HUDEP-2 (cell line): ENCODE results near the gene NRCAM.
"Not testable (repeated sequence)": the region's sequence is repeated elsewhere in the genome, so short reads cannot be mapped to it uniquely, and the experiment has no call there.

Experiments used
- DNase-seq, 76 experiments: peaks; one replicate each; lab custom pipeline; 2025; ENCODE audit not compliant: unreplicated experiment in 76 of 76; lab: John Stamatoyannopoulos, UW

NRCAM gene

DNA sequence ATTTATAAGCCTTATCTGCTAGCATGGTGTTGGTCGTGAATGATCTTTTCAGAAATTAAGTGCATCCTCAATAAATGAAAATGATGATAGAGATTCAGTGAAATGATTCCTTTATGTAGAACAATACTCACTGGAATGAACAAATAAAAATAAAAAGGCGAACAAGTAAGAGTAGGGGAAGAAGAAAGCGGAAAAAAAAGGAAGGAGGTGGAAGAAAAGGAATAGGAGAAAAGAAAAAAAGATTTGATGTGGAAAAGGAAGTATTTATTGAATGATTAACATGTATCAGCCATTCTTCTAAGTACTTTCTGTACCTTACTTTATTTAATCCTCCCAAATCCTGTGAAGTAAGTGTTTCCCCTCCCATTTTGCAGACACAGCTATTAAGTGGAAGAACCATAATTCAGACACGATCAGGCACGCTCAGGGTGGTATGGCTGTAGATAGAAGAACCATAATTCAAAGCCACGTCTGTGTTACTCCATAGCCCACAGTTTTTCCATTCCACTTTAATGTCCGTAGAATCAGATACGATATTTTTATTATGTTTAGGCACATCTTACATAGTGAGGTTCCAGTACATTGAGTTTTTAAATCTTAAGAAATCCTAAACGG is 169.8 kb downstream of the NRCAM start:
- DNase-seq: no peak

GRCh38 chr7:108285778-108286177 is 170.5 kb downstream of the NRCAM start:
- no peak for DNase-seq

DNA sequence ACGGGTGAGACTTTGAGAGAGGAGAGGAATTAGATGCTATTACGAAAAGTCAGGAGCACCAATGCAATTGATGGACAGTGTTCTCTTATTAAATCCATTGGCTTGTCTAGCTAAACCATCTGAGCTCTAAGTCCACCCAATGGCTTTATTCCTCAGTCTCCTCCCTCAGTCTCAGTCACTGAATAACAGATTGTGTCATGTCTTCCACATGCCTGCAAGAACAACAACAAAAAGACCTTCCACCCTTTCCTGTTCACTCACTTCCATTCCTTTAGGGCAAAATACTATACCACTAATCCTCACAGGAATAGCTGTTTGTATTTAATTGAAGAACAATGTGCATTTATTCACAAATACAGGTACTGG is 171.2 kb downstream of the NRCAM start:
- DNase-seq: no peak

GRCh38 chr7:108284349-108285002 is 171.8 kb downstream of the NRCAM start:
- DNase-seq: no peak

GRCh38 chr7:108283252-108283651 is 173.0 kb downstream of the NRCAM start:
- DNase-seq: no peak

- no peak for DNase-seq
Observed at GRCh38 chr7:108282427-108282996, 173.7 kb downstream of the NRCAM start.

GRCh38 chr7:108280136-108280535 is 176.1 kb downstream of the NRCAM start:
- no peak for DNase-seq

GRCh38 chr7:108278776-108279175 is 177.5 kb downstream of the NRCAM start:
- no peak for DNase-seq

DNA sequence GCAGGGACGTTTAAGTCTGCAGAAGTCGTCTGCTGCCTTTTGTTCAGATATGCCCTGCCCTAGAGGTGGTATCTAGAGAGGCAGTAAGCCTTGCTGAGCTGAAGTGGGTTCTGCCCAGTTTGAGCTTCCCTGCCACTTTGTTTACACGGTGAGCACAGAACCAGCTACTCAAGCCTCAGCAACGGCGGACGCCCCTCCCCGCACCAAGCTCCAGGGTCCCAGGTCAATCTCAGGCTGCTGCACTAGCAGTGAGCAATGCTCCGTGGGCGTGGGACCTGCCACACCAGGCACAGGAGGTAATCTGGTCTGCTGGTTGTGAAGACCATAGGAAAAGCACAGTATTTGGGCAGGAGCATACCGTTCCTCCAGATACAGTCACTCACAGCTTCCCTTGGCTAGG is 178.0 kb downstream of the NRCAM start:
- DNase-seq: no peak

GRCh38 chr7:108274447-108274846 is 181.8 kb downstream of the NRCAM start:
- DNase-seq: not testable (repeated sequence)

DNA sequence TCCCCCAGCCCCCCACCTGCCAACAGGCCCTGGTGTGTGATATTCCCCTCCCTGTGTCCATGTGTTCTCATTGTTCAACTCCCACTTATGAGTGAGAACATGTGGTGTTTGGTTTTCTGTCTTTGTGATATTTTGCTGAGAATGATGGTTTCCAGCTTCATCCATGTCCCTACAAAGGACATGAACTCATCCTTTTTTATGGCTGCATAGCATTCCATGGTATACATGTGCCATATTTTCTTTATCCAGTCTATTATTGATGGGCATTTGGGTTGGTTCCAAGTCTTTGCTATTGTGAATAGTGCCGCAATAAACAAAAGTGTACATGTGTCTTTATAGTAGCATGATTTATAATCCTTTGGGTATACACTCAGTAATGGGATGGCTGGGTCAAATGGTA is 183.3 kb downstream of the NRCAM start:
- DNase-seq: not testable (repeated sequence)

GRCh38 chr7:108270385-108271015 is 185.7 kb downstream of the NRCAM start:
- DNase-seq: no peak

DNA sequence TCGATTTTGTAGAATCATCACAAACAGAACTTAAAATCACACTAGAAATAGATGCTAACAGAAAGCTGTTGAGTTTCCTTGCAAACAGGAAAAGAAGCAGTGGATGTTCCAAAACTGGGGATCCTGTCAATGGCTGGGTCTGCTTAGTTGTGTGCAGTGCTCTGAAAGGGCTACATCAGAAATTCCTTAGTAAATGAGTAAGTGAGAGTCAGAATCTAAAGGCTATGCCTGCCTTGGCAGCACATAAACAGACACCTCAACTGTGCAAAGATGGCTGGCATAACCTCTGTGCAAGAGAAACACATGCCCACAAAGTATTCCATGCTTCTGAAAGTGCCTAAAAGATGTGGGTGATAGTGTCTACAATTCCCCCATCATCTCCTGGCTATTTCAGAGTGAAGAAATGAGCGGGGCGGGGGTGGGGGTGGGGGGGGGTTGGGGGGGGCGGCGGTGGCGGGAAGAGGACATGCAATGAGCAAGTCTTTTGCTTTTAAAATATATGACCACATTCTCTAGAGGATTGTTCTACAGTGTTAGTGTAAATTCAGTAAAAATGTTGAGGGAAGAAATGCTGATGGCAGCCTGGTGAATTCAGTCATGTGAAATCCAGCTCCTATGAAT is 187.9 kb downstream of the NRCAM start:
- DNase-seq: no peak

- DNase-seq: no peak
Observed at GRCh38 chr7:108267615-108268014, 188.6 kb downstream of the NRCAM start.

GRCh38 chr7:108266491-108266890 is 189.7 kb downstream of the NRCAM start:
- DNase-seq: no peak

- no peak for DNase-seq
Observed at GRCh38 chr7:108266035-108266434, 190.2 kb downstream of the NRCAM start.

- DNase-seq: no peak
Observed at GRCh38 chr7:108265007-108265406, 191.2 kb downstream of the NRCAM start.

GRCh38 chr7:108263425-108263824 is 192.8 kb downstream of the NRCAM start:
- no peak for DNase-seq

DNA sequence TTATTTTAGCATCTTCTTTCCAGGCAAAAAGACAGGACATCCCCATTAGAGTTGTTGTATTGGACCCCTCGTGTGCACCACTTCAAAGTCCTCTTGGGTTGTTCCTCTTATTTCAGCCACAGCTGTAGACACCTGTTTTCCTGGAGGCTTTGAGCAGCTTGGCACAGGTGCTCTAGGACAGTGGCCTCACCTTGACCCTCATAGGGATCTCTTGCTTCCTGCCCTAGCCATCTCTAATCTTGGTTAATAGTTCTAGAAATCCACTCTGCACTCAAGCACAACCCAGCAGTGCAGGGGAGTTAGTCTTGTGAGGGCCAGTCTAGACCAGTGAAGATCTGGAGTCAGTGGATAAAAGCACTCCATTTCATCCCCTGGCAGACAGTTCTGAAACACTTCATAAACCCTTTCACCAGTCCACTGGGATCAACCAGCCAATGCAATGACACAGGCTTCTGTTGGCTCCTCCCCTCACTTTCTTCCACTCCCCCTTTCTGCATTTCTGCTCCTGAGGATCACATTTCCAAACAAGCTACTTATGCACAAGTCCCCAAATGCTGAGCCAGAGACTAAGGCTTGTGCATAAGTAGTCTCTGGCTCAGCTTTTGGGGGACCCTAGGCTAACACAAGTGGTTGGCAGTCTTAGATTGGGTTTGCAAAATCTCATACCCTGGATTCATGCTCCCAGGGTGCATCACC is 194.5 kb downstream of the NRCAM start:
- DNase-seq: no peak

- DNase-seq: not testable (repeated sequence)
Observed at GRCh38 chr7:108259447-108259846, 196.8 kb downstream of the NRCAM start.

GRCh38 chr7:108257954-108258353 is 198.3 kb downstream of the NRCAM start:
- no peak for DNase-seq
